Measurements from ENCODE around the gene USP7. TPM values are rescaled to one million over a fixed set of nuclear protein-coding genes. Genes with fewer than 3 reads are reported as not detected.
A peak's percentile ranks its signal among the peaks of the same experiment; 100 is the strongest.
"Not testable (repeated sequence)": the region's sequence is repeated elsewhere in the genome, so short reads cannot be mapped to it uniquely, and the experiment has no call there.

Gene USP7
- total RNA-seq, 1 donor from 2014 or later: 62.4 TPM

- DNase-seq: no peak
- ATAC-seq (ENCODE audit: poor library complexity): peak; percentile 38
- intact Hi-C loops (cut with DNase I): no loop called here
Measured at GRCh38 chr16:8937803-8938202, 25.9 kb downstream of the USP7 start.

DNA sequence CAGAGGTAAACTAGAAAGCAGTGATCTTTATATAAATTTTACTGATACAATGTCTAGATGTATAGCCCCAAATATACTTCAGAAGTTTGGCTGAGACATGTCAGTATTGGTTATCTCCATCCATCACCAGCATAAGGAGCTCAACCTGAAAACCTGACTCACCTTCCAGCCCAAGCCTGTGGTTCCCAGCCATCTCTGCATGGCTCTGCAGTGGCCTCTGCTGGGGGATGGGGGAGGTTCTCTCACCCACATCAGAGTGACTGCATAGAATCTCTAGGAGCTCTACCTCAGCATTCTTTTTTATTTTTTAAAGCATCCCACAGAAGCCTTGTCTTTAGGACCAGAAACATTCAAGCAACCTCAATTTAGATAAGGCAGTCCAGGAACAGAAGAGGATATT is 27.3 kb downstream of the USP7 start:
- ATAC-seq (ENCODE audit: poor library complexity): peak; percentile 52
- intact Hi-C loops (cut with DNase I): no loop called here

GRCh38 chr16:8935989-8936388 is 27.7 kb downstream of the USP7 start:
- intact Hi-C loops (cut with DNase I): no loop called here
- no peak for ATAC-seq (ENCODE audit: poor library complexity)

More for the DNA sequence above, 27.3 kb downstream of the USP7 start:
- no peak for DNase-seq

GRCh38 chr16:8934601-8935000 is 29.1 kb downstream of the USP7 start:
- intact Hi-C loops (cut with DNase I): no loop called here
- no peak for ATAC-seq (ENCODE audit: poor library complexity)
- DNase-seq: no peak

More at GRCh38 chr16:8935989-8936388, 27.7 kb downstream of the USP7 start:
- no peak for DNase-seq

GRCh38 chr16:8931859-8932258 is 31.8 kb downstream of the USP7 start:
- peak; percentile 64 for ATAC-seq (ENCODE audit: poor library complexity)
- intact Hi-C loops (cut with DNase I): no loop called here
- peak; percentile 64 for DNase-seq

DNA sequence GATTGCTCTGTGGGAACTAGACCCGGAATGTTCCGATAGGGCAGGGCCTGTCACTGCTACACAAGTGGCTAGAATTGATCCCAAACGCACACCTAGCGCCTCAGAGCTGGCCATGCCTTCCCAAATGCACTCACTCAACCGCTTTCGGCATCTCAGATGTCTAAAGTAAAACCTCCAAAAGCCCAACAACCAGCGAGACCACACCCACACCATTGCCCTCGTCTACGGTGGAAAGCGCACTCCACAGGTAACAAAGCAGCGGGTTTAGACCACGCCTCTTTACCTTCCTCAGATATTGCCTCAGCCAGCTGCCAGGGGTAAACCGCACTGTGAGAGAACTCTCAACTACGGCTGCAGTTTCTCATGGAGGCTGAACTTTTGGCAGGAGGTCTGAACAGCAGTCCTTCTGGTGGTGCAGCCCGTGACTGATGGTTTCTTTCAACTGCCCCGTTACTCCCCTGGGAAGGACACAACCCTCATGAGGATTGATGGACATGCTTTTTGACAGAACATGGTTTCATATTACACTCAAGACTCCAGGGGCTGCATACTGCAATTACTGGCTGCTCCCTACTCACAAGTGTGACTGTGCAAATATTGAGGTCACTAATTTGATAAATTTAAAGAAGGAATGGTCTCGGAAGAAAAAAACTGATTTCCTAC is 34.5 kb downstream of the USP7 start:
- DNase-seq (no peak), ATAC-seq (ENCODE audit: poor library complexity) (no peak)
- intact Hi-C loops (cut with DNase I): no loop called here

- intact Hi-C loops (cut with DNase I): no loop called here
- DNase-seq (no peak), ATAC-seq (ENCODE audit: poor library complexity) (peak; percentile 54)
Measured at GRCh38 chr16:8928467-8928957, 35.2 kb downstream of the USP7 start.

DNA sequence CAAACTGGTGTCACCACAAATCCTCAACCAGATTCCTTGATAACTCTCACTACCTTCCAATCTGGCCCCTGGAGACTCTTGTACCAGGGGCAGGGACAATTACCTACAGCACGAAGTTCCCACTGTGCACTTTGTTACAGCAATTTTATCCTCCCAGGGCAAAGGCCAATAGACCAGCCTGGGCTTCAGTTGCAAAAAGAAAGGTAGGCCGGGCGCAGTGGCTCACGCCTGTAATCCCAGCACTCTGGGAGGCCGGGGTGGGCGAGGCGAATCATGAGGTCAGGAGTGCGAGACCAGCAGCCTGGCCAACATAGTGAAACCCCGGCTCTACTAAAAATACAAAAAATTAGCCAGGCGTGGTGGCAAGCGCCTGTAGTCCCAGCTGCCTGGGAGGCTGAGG is 36.9 kb downstream of the USP7 start:
- intact Hi-C loops (cut with DNase I): no loop called here
- no peak for ATAC-seq (ENCODE audit: poor library complexity)
- no peak for DNase-seq

GRCh38 chr16:8925455-8925854 is 38.3 kb downstream of the USP7 start:
- intact Hi-C loops (cut with DNase I): no loop called here
- ATAC-seq (ENCODE audit: poor library complexity) (no peak), DNase-seq (no peak)

DNA sequence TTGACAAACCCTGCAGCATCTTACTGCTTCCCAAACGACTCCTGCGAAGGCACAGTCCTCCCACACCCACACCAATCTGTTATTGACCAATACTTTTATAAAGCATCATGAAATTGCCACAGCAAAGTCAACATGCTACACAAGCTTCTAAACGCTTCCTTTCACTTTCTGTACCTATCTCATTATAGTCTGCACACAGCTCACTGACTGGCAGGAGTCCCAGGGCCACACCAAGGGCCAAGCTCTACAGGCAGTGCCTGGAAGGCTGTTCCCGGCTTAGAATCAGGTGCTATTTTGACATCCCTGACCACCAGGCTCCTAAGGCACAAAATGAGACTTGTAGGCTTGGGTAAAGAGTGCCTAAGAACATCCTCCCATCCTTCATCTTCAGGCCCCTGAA is 39.5 kb downstream of the USP7 start:
- DNase-seq (peak; percentile 73), ATAC-seq (ENCODE audit: poor library complexity) (peak; percentile 83)
- intact Hi-C loops (cut with DNase I): no loop called here

- intact Hi-C loops (cut with DNase I): no loop called here
- ATAC-seq (ENCODE audit: poor library complexity): no peak
Measured at GRCh38 chr16:8923199-8923598, 40.5 kb downstream of the USP7 start.

DNA sequence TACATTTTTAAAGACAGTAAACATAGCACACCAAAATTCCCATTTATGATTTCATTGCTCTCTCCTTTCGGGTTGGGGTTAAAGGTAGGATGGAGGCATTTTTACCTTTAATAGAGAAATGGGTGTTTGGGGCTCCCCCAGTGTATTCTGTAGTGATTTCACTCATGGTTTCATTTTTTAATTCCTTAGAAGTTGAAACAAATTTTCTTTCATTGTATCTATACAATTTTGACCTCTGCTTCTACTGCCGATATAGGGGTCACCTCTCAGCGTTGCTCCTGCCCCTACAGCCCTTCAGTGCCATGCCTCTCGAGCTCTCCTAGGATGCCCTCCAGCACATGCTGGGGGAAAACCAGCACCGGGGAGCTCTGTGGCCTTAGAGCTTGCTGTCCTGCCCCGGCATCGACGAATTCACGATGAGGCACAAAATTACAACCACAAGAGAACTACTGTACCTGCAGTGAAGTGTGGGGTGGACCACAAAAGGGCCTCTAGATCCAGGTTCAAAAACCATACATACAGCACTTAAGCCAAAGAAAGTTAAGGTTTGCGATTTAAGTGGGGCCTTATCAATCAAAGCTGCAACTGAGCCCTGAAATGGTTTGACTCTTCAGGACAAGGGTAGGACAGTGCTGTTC is 42.2 kb downstream of the USP7 start:
- no peak for DNase-seq
- intact Hi-C loops (cut with DNase I): no loop called here
- ATAC-seq (ENCODE audit: poor library complexity): no peak

More at GRCh38 chr16:8923199-8923598, 40.5 kb downstream of the USP7 start:
- DNase-seq: no peak

DNA sequence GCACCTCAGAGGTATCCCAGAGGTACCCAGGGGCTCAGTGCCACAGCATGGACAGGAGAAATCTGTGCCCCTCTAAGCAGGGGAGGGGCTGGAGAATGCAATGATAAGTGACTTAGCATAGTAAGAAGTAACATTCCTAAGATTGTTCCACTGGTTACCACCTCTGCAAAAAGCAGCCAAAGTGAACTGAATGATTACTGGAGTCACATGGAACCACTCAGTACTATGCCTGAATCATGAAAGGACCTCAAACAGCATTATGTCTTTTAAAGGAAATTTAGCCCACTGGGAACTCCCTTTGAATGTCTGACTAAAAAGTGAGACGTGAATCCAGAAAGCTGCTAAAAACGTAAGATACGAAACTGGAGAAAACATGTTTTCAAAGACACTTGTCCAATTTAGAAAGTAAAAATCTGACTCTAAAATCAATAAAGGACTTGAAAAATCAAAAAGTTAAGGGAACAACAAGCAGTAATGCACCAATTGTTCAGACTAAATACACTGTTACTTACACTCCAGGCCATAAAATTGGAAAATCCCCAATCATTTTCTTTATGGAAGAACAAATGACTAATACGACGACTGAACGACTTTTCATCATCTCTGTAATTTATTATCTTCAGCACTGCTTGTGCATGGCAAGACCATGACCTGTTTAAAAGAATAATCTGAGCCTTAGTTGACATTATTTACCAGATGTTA is 42.9 kb downstream of the USP7 start:
- ATAC-seq (ENCODE audit: poor library complexity): no peak
- no peak for DNase-seq
- intact Hi-C loops (cut with DNase I): no loop called here

- DNase-seq: no peak
- intact Hi-C loops (cut with DNase I): no loop called here
Measured at GRCh38 chr16:8919934-8920462, 43.7 kb downstream of the USP7 start.

GRCh38 chr16:8919089-8919933 is 44.4 kb downstream of the USP7 start:
- no peak for ATAC-seq (ENCODE audit: poor library complexity)
- intact Hi-C loops (cut with DNase I): no loop called here
- no peak for DNase-seq

More at GRCh38 chr16:8919934-8920462, 43.7 kb downstream of the USP7 start:
- ATAC-seq (ENCODE audit: poor library complexity): no peak

- DNase-seq; ATAC-seq (ENCODE audit: poor library complexity); intact Hi-C loops (cut with DNase I): not testable (repeated sequence)
Measured at GRCh38 chr16:8917336-8917735, 46.4 kb downstream of the USP7 start.

DNA sequence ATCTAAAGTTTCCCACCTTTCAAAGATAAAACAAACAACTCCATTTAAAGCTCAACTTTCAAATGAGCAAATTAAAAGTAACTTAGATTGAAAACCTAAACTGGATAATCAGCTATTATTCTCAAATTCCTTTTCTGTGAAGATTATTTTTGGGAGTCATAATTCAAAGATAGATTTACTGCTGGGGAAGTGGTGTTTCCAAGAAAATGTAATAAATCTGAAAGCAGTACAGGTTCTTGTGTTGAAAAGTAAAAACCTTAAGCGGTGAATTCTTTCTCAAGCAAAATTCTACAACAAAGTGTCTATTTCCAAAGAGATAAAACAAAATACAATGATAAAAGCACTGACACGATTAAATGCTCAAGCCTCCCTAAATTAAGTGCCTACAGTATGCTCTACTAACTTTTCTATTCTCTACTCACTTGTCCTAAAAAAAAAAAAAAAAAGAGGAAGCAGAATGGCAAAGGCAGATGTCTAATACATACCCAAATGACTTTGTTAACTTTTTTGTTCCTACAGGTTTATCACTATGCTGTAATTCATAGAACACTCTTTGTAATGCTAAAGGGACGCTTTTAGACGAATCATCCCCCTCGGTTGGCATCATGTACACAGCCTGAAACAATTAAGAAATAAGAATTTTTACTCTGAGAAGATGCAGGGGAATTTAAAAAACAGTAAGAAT is 47.0 kb downstream of the USP7 start:
- DNase-seq (no peak), ATAC-seq (ENCODE audit: poor library complexity) (no peak)
- intact Hi-C loops (cut with DNase I): no loop called here

DNA sequence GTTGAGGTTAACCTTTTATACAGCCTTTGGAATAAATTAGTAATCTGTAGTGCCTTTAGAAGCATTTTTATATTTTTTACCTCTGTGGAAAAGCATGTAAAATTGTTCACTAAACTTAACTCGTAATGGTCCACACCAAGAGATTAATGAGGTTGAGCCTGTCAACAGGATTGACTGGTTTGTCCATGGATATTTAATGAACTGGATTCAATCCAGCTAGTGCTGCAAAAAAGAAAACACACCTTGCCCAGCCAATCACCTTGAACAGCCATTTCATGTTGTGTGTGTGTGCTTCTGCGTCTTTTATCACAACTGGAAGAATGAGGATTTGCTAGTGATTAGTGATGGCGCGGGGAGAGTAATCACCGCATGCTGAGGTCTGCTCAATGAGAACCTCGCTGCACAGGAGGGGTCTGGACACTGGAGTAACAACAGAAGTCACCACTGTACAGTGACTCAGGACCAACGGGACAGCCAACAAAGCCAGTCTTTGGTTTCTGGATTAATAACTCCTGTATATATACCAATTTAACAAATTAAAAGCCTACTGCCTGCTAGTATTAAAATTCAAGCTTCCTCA is 47.9 kb downstream of the USP7 start:
- ATAC-seq (ENCODE audit: poor library complexity) (no peak), DNase-seq (no peak)
- intact Hi-C loops (cut with DNase I): no loop called here
